Fibroblast of villous mesenchyme (primary cell): ENCODE results near the gene SYNE3. TPM values are rescaled to one million over a fixed set of nuclear protein-coding genes. Genes with fewer than 3 reads are reported as not detected.

Source experiments
- DNase-seq: peaks from one replicate; pipeline ENCODE4 v3.0.0-alpha.2; 2010; ENCODE audit warnings: low read depth
- H3K4me3 ChIP-seq: 2 replicates; pipeline ENCODE4 v1.5.1; 2011; ENCODE audit warnings: low read depth, mild to moderate bottlenecking, low read length
- CTCF ChIP-seq: IDR thresholded peaks from 2 replicates; pipeline ENCODE4 v1.5.1; 2012; ENCODE audit warnings: low read depth, mild to moderate bottlenecking, low read length; ENCODE audit not compliant: insufficient read depth
- total RNA-seq: library from RNA; depleted of rRNA; stranded (reverse); fragments of >200 nt; gene quantifications from 2 replicates; pipeline ENCODE4 v1.2.3, GENCODE V29; 2012

SYNE3 gene
- 6.5 and 10.0 TPM in 2 replicates for total RNA-seq

DNA sequence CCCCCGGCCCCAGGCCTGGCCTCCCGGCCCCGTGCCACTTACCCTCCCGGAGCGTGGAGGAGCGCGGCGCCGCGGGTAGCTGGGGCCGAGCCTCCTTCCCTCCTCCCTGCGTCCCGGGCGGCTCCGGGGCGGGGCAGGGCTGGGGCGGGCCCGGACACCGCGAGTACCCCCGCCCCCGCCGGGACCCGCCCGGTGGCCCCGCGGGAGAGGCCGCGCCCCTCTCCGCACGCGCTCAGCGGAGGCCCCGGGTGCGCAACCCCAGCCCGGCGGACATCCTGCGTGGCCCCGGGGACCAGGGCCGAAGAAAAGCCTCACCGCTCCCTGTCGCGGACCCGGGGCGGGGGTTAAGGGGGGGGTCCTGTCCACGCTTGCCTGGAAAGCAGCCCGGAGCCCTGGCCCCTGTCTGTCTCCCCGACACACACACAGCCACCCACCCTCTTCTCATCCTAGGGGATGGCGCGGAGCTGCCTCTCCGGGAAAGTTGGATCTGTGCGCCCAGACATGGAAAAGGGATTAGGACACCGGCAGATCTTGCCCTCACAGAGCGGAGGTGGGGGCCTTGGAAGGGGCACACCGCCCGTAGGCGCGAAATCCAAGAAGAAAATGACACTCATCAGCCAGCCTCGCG is at the start of gene SYNE3:
Gene SYNE3 (minus strand): TSS at position 97 of the 628 bp plus-strand sequence. CDS start 40,829 bp downstream, outside the sequence.
- peak; percentile 53 for DNase-seq
- TF ChIP-seq CTCF = no peak
- H3K4me3 ChIP-seq = peak within 1 kb of the TSS; percentile 68

DNA sequence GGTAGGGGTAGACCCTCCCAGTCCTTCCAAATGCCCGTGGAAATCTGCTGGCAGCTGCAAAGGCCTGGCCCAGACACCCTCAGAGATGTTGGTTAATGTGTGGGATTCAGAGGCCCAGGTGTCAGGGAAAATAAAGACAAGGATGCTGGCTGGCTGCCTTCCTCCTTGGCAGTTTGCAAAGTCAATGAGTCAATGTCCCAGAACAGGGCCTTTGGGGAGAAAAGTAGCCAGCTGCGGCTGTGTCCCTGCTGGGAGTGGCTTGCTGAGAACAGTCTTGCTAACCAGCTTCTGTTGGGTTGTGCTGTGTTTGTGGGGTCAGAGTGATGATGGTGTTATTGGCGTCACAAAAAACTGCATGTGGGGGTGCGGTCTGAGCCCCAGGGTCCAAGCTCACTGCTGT is 47.6 kb upstream of the SYNE3 start:
- DNase-seq = no peak
- no peak for TF ChIP-seq CTCF
- H3K4me3 ChIP-seq = no peak overlapping the region

GRCh38 chr14:95562892-95563685 is 46.6 kb upstream of the SYNE3 start:
- peak; percentile 57 for DNase-seq
- H3K4me3 ChIP-seq = peak overlapping the region; percentile 32
- no peak for TF ChIP-seq CTCF

- TF ChIP-seq CTCF = peak; percentile 92
- peak; percentile 86 for DNase-seq
- no peak overlapping the region for H3K4me3 ChIP-seq
Measured at GRCh38 chr14:95561001-95561412, 44.6 kb upstream of the SYNE3 start.

GRCh38 chr14:95559203-95559602 is 42.8 kb upstream of the SYNE3 start:
- H3K4me3 ChIP-seq = no peak overlapping the region
- DNase-seq = no peak
- no peak for TF ChIP-seq CTCF

DNA sequence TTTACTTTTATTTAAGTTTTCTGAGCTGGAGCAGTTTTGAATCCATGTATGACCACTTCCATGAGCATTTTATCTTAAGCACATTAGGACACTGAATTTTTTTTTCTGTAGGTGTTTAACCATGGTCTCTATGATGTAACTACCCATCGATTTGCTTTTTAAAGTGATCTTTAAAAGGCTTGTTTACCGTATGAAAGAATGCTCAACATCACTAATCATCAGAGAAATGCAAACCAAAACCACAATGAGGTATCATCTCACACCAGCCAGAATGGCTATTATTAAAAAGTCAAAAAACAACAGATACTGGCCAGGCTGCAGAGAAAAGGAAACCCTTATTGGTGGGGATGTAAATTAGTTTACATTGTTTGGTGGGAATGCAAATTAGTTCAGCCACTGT is 41.4 kb upstream of the SYNE3 start:
- no peak for DNase-seq
- no peak for TF ChIP-seq CTCF
- H3K4me3 ChIP-seq = no peak overlapping the region
